Measurements from ENCODE around the gene RCC2.

Gene RCC2

GRCh38 chr1:17441993-17442357 is 2.5 kb upstream of the RCC2 start:
- no peak for DNase-seq

GRCh38 chr1:17441265-17441992 is 2.0 kb upstream of the RCC2 start:
- DNase-seq: peak in 1 of 2 experiments; percentile 40

GRCh38 chr1:17440827-17441168 is 1.3 kb upstream of the RCC2 start:
- DNase-seq: no peak

DNA sequence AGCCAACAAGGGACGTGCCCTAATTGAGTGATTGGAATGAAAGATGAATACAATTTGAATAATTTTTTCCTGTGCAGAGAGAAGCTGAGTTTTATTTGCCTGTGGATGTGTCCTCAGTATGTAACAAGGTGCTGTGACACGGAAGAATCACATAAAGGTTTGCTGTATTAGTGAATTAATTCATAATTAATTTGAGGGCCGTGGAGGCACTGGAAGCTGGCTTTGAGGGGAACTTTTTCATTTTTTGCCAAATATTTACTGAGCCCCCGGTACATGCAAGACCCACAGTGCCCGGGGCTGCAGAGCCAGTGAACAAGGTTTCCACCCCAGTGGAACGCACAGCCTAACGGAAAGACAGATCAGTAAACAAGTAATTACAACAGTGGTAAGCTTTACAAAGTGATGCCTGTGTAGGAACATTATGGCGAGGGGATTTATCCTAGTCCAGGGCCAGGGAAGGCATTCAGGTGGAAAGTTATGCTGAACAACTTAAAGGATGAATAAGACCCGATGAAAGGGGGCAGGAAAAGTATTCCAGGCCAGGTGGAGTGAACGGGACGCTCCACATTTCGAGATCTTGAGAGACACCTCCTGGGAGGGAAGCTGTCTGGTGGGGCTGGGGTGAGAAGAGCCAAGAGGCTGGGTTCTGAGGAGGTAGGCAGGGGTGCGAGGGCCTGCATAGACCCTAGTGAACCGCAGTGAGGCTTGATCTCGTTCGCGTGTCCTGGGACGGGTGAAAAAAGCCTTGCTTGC is 773 bp upstream of the RCC2 start:
- no peak for DNase-seq

GRCh38 chr1:17438318-17439249 is 893 bp downstream of the RCC2 start:
- peak in 1 of 2 experiments; percentile 18 for DNase-seq

GRCh38 chr1:17437580-17438317 is 1.7 kb downstream of the RCC2 start:
- peak; percentile 51 to 77 for DNase-seq

- DNase-seq: no peak
Measured at GRCh38 chr1:17437260-17437579, 2.3 kb downstream of the RCC2 start.

- DNase-seq: no peak
Measured at GRCh38 chr1:17436380-17437174, 2.9 kb downstream of the RCC2 start.

GRCh38 chr1:17434601-17435000 is 4.9 kb downstream of the RCC2 start:
- DNase-seq: no peak

DNA sequence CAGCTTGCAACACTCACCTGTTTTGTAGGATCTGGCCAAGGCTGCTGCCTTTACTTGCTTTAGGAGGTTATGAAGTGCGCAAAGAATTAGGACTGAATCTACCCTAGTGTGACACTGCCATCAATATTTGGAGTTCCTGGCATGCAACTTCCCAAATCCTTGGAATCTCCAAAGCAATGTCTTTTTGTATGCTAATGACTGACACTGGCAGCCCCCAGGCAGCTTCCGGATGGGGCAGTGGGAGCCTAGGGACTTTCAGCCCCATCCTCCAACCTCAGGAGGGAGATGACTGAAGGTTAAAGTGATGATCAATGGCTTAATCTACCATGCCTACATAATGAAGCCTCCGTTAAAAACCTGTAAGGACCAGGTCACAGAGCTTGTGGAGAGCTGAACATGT is 5.5 kb downstream of the RCC2 start:
- DNase-seq: no peak

- no peak for DNase-seq
Measured at GRCh38 chr1:17433261-17433660, 6.2 kb downstream of the RCC2 start.

DNA sequence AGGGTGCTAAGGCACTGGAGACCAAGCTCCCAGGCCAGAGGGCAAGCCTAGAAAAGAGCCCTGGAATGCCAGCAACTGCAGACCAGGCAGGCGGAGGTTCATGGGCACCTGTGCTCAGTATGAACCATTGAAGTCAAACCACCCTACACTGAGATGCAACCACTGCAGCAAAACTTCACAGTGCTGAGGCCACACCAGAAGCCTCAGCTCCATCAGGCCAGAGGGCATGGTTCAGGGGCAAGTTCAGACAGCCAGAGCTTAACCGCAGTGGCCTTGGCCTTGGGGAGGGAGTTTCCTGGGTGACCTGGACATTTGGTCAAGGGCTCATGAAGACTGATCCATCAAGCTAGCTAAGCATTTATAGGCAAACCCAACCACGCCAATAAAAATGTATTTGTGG is 7.1 kb downstream of the RCC2 start:
- no peak for DNase-seq

DNA sequence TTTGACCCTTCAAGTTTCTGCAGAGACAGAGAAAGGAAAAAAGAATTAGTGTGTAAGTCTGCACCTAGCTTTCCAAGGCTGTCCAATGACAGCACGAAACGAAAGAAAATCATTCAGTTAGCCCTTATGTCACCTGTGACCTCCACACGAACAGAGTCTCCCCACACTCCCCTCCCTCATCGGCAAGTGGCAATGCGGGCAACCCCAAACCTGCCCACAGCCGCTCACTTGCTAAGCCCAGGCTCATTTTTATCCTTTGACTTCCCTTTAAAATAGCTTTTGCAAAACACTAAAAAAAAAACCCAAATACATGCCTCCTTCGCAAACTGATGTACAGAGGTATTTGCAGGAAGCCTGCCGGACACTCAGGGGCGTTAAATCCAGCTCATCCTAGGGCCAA is 10.3 kb downstream of the RCC2 start:
- no peak for DNase-seq

DNA sequence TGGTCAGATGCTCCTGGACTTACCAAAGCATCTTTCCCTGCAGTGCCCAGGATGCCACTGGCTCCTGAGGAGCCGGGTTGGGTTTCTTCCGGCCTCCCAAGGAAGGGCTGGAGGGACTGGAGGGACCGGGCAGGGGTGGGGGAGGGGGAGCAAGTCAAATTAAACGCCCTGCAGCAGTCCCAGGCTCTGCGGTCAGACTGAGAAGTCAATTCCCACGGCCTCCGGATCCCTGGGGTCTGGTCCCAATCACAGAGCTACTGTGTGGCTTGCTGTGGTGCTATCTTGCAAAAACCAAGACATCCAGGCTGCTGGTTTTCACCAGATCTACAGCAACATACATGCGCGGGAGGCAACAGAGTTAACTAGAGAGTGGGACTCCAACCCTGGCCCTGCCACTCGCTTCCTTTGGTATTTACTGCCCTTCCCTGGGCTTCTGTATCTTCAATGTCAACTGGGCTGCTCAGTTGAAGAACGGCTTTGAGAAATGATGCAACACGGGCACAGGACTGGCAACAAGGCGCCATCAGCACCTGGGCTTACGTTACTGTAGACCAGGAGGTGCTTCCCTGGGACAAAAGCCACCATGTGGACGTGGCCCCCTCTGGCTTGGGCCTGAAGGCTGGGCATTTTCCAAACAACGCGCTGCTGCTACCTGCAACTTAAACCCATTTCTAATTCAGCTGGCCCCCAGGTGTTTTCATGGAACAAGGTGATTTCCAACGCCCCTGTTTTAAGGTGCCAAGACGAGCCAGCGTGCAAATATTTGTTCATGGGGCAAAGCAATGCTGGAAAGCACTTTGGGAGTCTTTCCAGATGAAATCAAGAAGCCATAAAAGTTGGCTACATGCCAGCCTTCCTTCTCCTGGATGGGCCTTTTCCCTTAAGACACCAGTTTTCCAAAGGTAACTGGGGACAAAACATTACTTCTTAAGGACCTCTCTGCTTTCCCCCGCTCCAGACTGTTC is 11.5 kb downstream of the RCC2 start:
- no peak for DNase-seq

GRCh38 chr1:17425806-17426600 is 13.5 kb downstream of the RCC2 start:
- no peak for DNase-seq

DNA sequence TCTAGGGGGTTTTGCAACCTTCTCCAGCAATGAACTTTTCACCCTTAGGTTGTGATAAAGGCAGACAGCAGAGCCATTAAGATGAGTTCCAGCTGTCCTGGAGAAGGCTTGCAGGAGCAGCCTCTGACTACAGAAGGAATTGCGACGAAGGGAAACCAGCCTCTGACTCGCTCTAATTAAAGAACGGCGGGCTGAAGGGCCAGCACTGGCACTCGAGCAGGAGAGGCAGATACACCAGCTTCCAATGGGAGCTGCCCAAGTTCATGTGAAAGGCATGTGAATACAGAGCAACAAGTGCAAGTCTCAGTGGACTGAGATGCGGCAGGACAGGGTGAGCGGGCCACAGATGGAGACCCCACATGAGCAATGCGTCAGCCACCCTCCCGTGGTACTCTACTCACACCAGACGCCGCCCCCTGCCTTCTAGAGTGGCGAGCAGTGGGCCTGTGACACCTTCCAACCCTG is 15.7 kb downstream of the RCC2 start:
- DNase-seq: no peak

DNA sequence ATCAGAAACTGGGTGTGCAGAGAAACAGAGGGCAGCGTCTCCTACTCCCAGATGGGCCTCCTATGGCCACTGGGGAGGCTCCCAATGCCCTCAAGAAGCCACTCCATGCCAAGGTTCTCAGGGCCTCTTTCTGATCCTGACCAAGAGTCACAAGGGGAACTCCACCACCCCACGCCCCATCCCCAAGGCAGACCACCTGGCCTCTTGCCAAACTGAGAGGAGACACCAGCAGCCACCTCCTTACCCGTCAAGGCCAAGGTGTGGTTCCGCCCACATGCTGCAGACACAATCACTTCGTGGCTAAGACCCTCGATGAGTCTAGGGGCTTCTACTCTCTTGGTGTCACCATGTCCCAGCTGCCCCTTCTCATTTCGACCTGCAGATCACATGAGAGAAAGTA is 17.0 kb downstream of the RCC2 start:
- no peak for DNase-seq

DNA sequence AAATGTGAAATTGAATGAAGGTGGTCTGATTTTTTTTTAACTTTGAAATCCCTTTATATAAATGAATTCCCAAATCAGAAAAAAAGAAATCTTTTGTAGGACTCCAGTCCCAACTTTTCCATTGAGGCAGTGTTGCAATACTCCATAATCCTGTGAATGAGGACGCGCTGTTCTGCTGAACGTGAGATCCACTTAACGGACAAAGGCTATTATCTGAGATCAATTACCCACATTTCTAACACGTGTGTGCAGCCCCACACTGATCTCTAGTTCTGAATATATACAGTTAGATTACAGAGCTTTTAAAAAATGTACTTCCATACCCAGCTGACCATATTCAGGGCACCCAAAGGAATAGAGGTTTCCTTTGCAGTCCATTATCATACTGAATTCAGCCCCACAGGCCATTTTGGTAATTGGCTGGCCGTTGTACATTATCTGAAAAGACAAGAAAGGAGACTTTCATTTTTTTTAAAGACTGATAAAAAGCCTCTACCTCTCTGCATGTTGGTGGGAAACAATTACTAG is 19.0 kb downstream of the RCC2 start:
- DNase-seq: peak in 1 of 2 experiments; percentile 20

DNA sequence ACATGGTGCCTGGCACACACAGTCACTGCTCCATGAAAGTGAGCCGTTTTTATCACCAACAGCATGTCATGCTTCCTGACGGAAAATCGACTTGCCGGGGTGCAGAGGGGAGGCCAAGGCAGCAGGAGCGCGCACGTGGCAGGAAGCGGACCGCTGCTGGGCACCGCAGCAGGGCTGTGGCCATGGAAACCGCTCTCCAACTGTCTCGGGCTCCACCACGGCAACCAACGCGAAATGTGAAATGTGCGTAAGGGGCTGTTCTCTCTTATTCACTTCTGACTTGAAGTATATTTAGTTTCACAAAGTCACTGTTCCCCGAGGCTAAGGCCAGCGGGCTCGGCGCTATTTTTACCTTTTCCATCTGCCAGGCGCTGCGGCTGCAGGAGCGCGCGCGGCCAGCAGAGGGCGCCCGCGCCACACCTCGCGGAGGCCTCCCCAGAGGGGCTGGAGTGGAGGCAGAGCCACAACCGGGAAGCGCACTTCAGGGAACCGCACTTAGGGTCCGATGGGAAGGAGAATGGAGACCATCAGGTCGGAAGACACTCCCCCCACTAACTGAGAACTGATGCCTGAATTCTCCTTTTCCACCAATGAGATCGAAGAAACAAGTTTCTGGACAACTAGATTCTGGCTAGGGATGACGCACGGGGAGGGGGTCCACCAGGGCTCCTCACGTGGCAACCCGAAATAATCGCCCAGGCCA is 19.7 kb downstream of the RCC2 start:
- no peak for DNase-seq
